Esophagus muscularis mucosa (tissue), 4 donors: Measurements from ENCODE around the gene DROSHA.
"Not testable (repeated sequence)": the region's sequence is repeated elsewhere in the genome, so short reads cannot be mapped to it uniquely, and the experiment has no call there.

Source experiments
- CTCF ChIP-seq, 3 experiments: fragments of 200-600 bp in 2 of 3; fragments of 450-650 bp in 1 of 3; sonication (generic) in 2 of 3; IDR thresholded peaks; one replicate each; pipeline ENCODE4 v1.5.1; 2017 to 2019; ENCODE audit warnings: antibody characterized with exemption in 3 of 3, mild to moderate bottlenecking in 2 of 3, moderate library complexity in 1 of 3
- EP300 ChIP-seq: sonication (generic); formaldehyde crosslinking; IDR thresholded peaks from one replicate; pipeline ENCODE4 v1.6.1; 2017; ENCODE audit warnings: antibody characterized with exemption
- POLR2A ChIP-seq: fragments of 450-650 bp; IDR thresholded peaks from one replicate; pipeline ENCODE4 v1.6.1; 2017; ENCODE audit warnings: antibody characterized with exemption, moderate library complexity, mild to moderate bottlenecking, low read depth
- POLR2AphosphoS5 ChIP-seq, 2 donors: sonication (generic); formaldehyde crosslinking; IDR thresholded peaks; one replicate each; pipeline ENCODE4 v1.6.1; 2017; ENCODE audit warnings: antibody characterized with exemption in 2 of 2

GRCh38 chr5:31395450-31396045 is 136.3 kb downstream of the DROSHA start:
- TF ChIP-seq CTCF (IDR thresholded peaks at IDR 0.05); POLR2AphosphoS5 (IDR thresholded peaks at IDR 0.05); POLR2A; EP300: not testable (repeated sequence)
